Panc1 (cell line): ENCODE data around the gene KRTAP13-2. TPM values are rescaled to one million over a fixed set of nuclear protein-coding genes. Genes with fewer than 3 reads are reported as not detected.

Experiments
- ATAC-seq: fragments of 200-7000 bp; cut with Tn5 transposase; 2 replicates; pipeline ENCODE4 v1.9.1; 2020; ENCODE audit warnings: mild to moderate bottlenecking, moderate library complexity
- BruUV-seq: library from RNA; stranded (reverse); fragments of 400-500 nt; replicated peaks from 2 replicates; lab custom pipeline; 2021; lab: Mats Ljungman, UMichigan
- CTCF ChIA-PET: fragments of 300-600 bp; sonication (Branson Sonifier 250); formaldehyde crosslinking; loops from one replicate; lab custom pipeline; 2022; ENCODE audit warnings: antibody characterized with exemption; lab: Charles Lee
- POLR2A ChIA-PET: fragments of 300-600 bp; sonication (Branson Sonifier 250); formaldehyde crosslinking; loops from one replicate; lab custom pipeline; 2022; ENCODE audit warnings: antibody characterized with exemption; lab: Charles Lee
- DNase-seq: peaks from one replicate; pipeline ENCODE4 v3.0.0-alpha.2; 2010; ENCODE audit warnings: low read depth, low spot score
- H3K27ac ChIP-seq: 2 replicates; pipeline ENCODE4 v1.5.1; 2011; ENCODE audit warnings: mild to moderate bottlenecking, low read length, inconsistent platforms
- H3K27me3 ChIP-seq: fragments of 200-500 bp; sonication (Bioruptor generic); 2 replicates; pipeline ENCODE4 v1.6.0; 2014; ENCODE audit warnings: low read length, inconsistent platforms; ENCODE audit not compliant: control insufficient read depth, insufficient read depth
- H3K36me3 ChIP-seq: fragments of 200-500 bp; sonication (Bioruptor generic); 2 replicates; pipeline ENCODE4 v1.5.1; 2014; ENCODE audit warnings: inconsistent platforms, mild to moderate bottlenecking, low read length, moderate library complexity; ENCODE audit not compliant: control insufficient read depth, insufficient read depth
- H3K4me1 ChIP-seq: 2 replicates; pipeline ENCODE4 v1.5.1; 2011; ENCODE audit warnings: inconsistent platforms, mild to moderate bottlenecking, low read length, moderate library complexity; ENCODE audit not compliant: control insufficient read depth, insufficient read depth
- H3K4me3 ChIP-seq, 2 experiments: 2 replicates each; pipeline ENCODE4 v1.5.1; 2011 to 2012; ENCODE audit warnings: low read depth in 2 of 2, low read length in 2 of 2, mild to moderate bottlenecking in 2 of 2, inconsistent platforms in 1 of 2, moderate library complexity in 1 of 2
- H3K9me3 ChIP-seq: fragments of 200-500 bp; sonication (Bioruptor generic); 2 replicates; pipeline ENCODE4 v1.5.1; 2014; ENCODE audit warnings: low read depth, mild to moderate bottlenecking, inconsistent platforms, low read length, moderate library complexity; ENCODE audit not compliant: control insufficient read depth, insufficient read depth
- CTCF ChIP-seq: fragments of 450-650 bp; IDR thresholded peaks from 2 replicates; pipeline ENCODE4 v1.5.1; 2017; ENCODE audit warnings: mild to moderate bottlenecking
- POLR2AphosphoS5 ChIP-seq: IDR thresholded peaks from 2 replicates; pipeline ENCODE4 v1.6.1; 2012; ENCODE audit warnings: mild to moderate bottlenecking, low read depth, low read length, moderate library complexity
- REST ChIP-seq, 2 experiments: IDR thresholded peaks; 2 replicates each; pipeline ENCODE4 v1.6.1; 2011 to 2012; ENCODE audit warnings: low read depth in 2 of 2, control low read depth in 1 of 2, low read length in 1 of 2, mild to moderate bottlenecking in 1 of 2, moderate library complexity in 1 of 2; ENCODE audit not compliant: insufficient read depth in 1 of 2
- SIN3A ChIP-seq: IDR thresholded peaks from 2 replicates; pipeline ENCODE4 v1.6.1; 2012; ENCODE audit warnings: low read depth, mild to moderate bottlenecking, low read length, moderate library complexity, borderline replicate concordance; ENCODE audit not compliant: insufficient read depth
- TCF7L2 ChIP-seq: IDR thresholded peaks from 2 replicates; pipeline ENCODE4 v1.6.1; 2011; ENCODE audit warnings: mild to moderate bottlenecking, low read depth, low read length, inconsistent platforms
- in situ Hi-C: cut with HindIII; loops from 2 replicates; pipeline ENCODE4 v1.10.0; 2016; ENCODE audit warnings: low sequenced_read_pairs, low pct_unique_long_range_greater_than_20kb
- intact Hi-C: fragments of 100-400 bp; cut with micrococcal nuclease; formaldehyde crosslinking; loops from one replicate; pipeline ENCODE4 v1.10.0; 2022; ENCODE audit not compliant: unreplicated experiment
- total RNA-seq: library from RNA; stranded (reverse); gene quantifications from one replicate; pipeline ENCODE4 v1.2.1, GENCODE V29; 2021; ENCODE audit not compliant: unreplicated experiment

Gene KRTAP13-2
- total RNA-seq, 1 experiment from 2014 or later: not detected

- H3K36me3 ChIP-seq: no peaks in the 10 kb centered on the region
- DNase-seq: no peak
- ChIA-PET POLR2A (no interaction called here), CTCF (no interaction called here)
- no peaks in the 10 kb centered on the region for H3K9me3 ChIP-seq
- BruUV-seq: no TSS peak
- intact Hi-C loops (no loop called here), in situ Hi-C loops (no loop called here)
- no peak overlapping the region for H3K4me3 ChIP-seq
- no peaks in the 10 kb centered on the region for H3K27me3 ChIP-seq
- TF ChIP-seq CTCF: no peak
- no peak for TF ChIP-seq SIN3A
- no peaks in the 10 kb centered on the region for H3K4me1 ChIP-seq
- ATAC-seq: no peak
- no peak overlapping the region for H3K27ac ChIP-seq
Measured at GRCh38 chr21:30351534-30351933, 20.5 kb downstream of the KRTAP13-2 start.

GRCh38 chr21:30349572-30349971, 22.5 kb downstream of the KRTAP13-2 start:
- POLR2A ChIA-PET: no interaction called here
- no TSS peak for BruUV-seq

More at GRCh38 chr21:30349572-30349971, 22.5 kb downstream of the KRTAP13-2 start:
- no peaks in the 10 kb centered on the region for H3K27me3 ChIP-seq
- intact Hi-C loops: no loop called here
- H3K4me1 ChIP-seq: no peaks in the 10 kb centered on the region
- no peak for TF ChIP-seq TCF7L2
- TF ChIP-seq POLR2AphosphoS5: no peak
- TF ChIP-seq REST (IDR thresholded peaks at IDR 0.05; ENCODE audit: insufficient read depth in 1 of 2, low read depth in 2 of 2, low read length in 1 of 2): no peak
- no peak for TF ChIP-seq CTCF
- no peak for TF ChIP-seq SIN3A
- in situ Hi-C loops: no loop called here
- no peak overlapping the region for H3K4me3 ChIP-seq
- CTCF ChIA-PET: no interaction called here
- DNase-seq: no peak
- no peaks in the 10 kb centered on the region for H3K9me3 ChIP-seq
- no peak for ATAC-seq
- H3K27ac ChIP-seq: no peak overlapping the region
- H3K36me3 ChIP-seq: no peaks in the 10 kb centered on the region
